Kidney (tissue), 14 donors: Measurements from ENCODE around the gene NFKBIB. TPM values are rescaled to one million over a fixed set of nuclear protein-coding genes. Genes with fewer than 3 reads are reported as not detected.

Experiments used
- DNase-seq, 5 donors: peaks; one replicate each; pipeline ENCODE4 v3.0.0-alpha.2; 2013 to 2020
- FAIRE-seq: peaks from 2 replicates; lab custom pipeline; 2012; peaks lifted over from hg19 to GRCh38; lab: Jason Lieb, UNC
- H3K27ac ChIP-seq, 2 donors: one replicate each; pipeline ENCODE4 v1.7.0; 2013; ENCODE audit warnings: low read depth in 2 of 2, low read length in 2 of 2, inconsistent platforms in 1 of 2
- H3K27me3 ChIP-seq: one replicate; pipeline ENCODE4 v1.7.1; 2013; ENCODE audit warnings: low read length, inconsistent platforms; ENCODE audit not compliant: control insufficient read depth, insufficient read depth
- H3K36me3 ChIP-seq, 3 donors: one replicate each; pipeline versions ENCODE4 v1.7.0 to v1.7.1; 2013; ENCODE audit warnings: low read length in 3 of 3, control low read depth in 1 of 3, inconsistent platforms in 1 of 3; ENCODE audit not compliant: insufficient read depth in 3 of 3, control insufficient read depth in 2 of 3
- H3K4me1 ChIP-seq, 3 donors: one replicate each; pipeline versions ENCODE4 v1.7.0 to v1.7.1; 2013; ENCODE audit warnings: low read length in 3 of 3, inconsistent platforms in 1 of 3, low read depth in 1 of 3; ENCODE audit not compliant: control insufficient read depth in 2 of 3, insufficient read depth in 2 of 3
- H3K4me3 ChIP-seq, 3 donors: one replicate each; pipeline versions ENCODE4 v1.7.0 to v1.8.1; 2013; ENCODE audit warnings: low read length in 3 of 3, control low read depth in 1 of 3, inconsistent platforms in 1 of 3
- H3K9ac ChIP-seq, 3 donors: one replicate each; pipeline versions ENCODE4 v1.7.0 to v1.7.1; 2013; ENCODE audit warnings: low read length in 3 of 3, control low read depth in 1 of 3, inconsistent platforms in 1 of 3
- H3K9me3 ChIP-seq, 3 donors: one replicate each; pipeline versions ENCODE4 v1.7.0 to v1.7.1; 2013; ENCODE audit warnings: low read length in 3 of 3, control low read depth in 1 of 3, inconsistent platforms in 1 of 3; ENCODE audit not compliant: control insufficient read depth in 2 of 3, insufficient read depth in 1 of 3
- CTCF ChIP-seq: IDR thresholded peaks from 3 replicates; pipeline ENCODE4 v1.5.1; 2012; ENCODE audit warnings: mild to moderate bottlenecking, moderate library complexity, borderline replicate concordance; ENCODE audit not compliant: insufficient read depth; ENCODE audit errors: extremely low read depth
- intact Hi-C: fragments of 100-400 bp; cut with DNase I; formaldehyde crosslinking; loops from one replicate; pipeline ENCODE4 v1.11.1; 2022
- polyA plus RNA-seq: library from polyadenylated mRNA; stranded (reverse); fragments of 350-450 nt; fragmentation: Illumina TruSeq; extraction: RNeasy Lipid Tissue Mini Kit (QIAGEN cat#74804); gene quantifications from one replicate; pipeline ENCODE4 v1.2.3, GENCODE V29; 2014; ENCODE audit warnings: low read depth, low replicate concordance; ENCODE audit not compliant: insufficient read depth
- total RNA-seq: library from RNA; stranded (reverse); fragmentation: NEBNext Ultra II Directional; extraction: Animal tissue kit (Norgen Biotek cat#: 25700); gene quantifications from one replicate; pipeline ENCODE4 v1.2.1, GENCODE V29; 2021
- donor health status: control.
- donor health status: control.
- donor health status: control.
- donor health status: control.
- donor health status: control.
- donor health status: DM: yes; HTN: yes; CAD: no.
- donor health status: Normal renal cell carcinoma (clear cell type).

Gene NFKBIB
- total and polyA plus RNA-seq, 2 donors from 2014 or later = 23.2 to 37.6 TPM

- H3K27me3 ChIP-seq = no peaks in the 10 kb centered on the region
- H3K9me3 ChIP-seq = no peaks in the 10 kb centered on the region
- no peak for FAIRE-seq
- no peaks in the 10 kb centered on the region for H3K4me1 ChIP-seq
- DNase-seq = no peak
- intact Hi-C loops = no loop called here
- no peak overlapping the region for H3K9ac ChIP-seq
- peaks cover 0 to 21% (median 3%) of the 10 kb centered on the region in 3 donors for H3K36me3 ChIP-seq
- TF ChIP-seq CTCF = no peak
- H3K4me3 ChIP-seq = no peak overlapping the region
- H3K27ac ChIP-seq = no peak overlapping the region
Measured at GRCh38 chr19:38922482-38922881, 22.7 kb downstream of the NFKBIB start.

GRCh38 chr19:38924388-38924787 is 24.6 kb downstream of the NFKBIB start:
- DNase-seq (no peak), FAIRE-seq (no peak)
- no peak for TF ChIP-seq CTCF
- no peaks in the 10 kb centered on the region for H3K27me3 ChIP-seq
- no peak overlapping the region for H3K9ac ChIP-seq
- no peaks in the 10 kb centered on the region for H3K9me3 ChIP-seq
- H3K4me3 ChIP-seq = no peak overlapping the region
- no peak overlapping the region for H3K27ac ChIP-seq
- intact Hi-C loops = no loop called here
- H3K36me3 ChIP-seq = peaks cover 0 to 21% (median 3%) of the 10 kb centered on the region in 3 donors
- no peaks in the 10 kb centered on the region for H3K4me1 ChIP-seq

DNA sequence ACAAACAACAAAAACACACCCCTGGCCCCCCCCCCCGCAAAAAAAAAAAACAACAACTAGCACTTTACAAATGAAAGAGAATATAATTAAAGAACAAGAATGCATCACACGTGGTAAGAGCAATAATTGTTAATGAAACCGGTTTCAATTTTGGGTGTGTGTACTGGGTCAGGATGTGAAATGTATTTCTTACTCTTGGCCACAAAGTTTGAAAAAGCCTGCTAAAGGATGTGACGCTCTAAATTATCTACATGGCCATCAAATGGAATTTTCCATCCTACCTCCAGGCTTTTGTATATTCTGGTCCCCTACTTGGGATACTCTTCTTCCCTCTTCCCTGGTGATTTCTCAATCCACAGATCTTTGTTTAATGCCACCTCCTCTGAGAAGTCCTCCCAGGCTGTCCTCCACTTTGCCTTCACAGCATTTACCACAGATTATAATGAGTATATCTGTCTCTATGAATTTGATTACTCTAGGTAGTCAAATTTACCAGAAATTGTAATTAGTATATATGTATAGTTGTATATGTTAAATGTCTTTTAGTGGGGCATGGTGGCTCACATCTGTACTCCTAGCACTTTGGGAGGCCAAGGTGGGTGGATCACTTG is 28.7 kb downstream of the NFKBIB start:
- Histone ChIP-seq H3K36me3 (peaks cover 0 to 14% (median 8%) of the 10 kb centered on the region in 3 donors), H3K9ac (no peak overlapping the region), H3K27ac (no peak overlapping the region), H3K4me3 (no peak overlapping the region), H3K9me3 (no peaks in the 10 kb centered on the region), H3K4me1 (peaks cover 0 to 15% (median 0%) of the 10 kb centered on the region in 3 donors), H3K27me3 (no peaks in the 10 kb centered on the region)
- DNase-seq = no peak
- no peak for TF ChIP-seq CTCF
- intact Hi-C loops = no loop called here
- FAIRE-seq = no peak
